Keratinocyte (primary cell): Measurements from ENCODE around the gene RNF150.

Experiments used
- CTCF ChIP-seq, 3 experiments: IDR thresholded peaks in 1 of 3; conservative IDR thresholded peaks in 1 of 3; optimal IDR thresholded peaks in 1 of 3; 2 replicates in 2 of 3; 3 replicates in 1 of 3; pipeline versions ENCODE3 to v1.5.1; 2011; ENCODE audit warnings: low read length in 3 of 3, mild to moderate bottlenecking in 3 of 3, moderate library complexity in 2 of 3, control low read depth in 1 of 3, inconsistent platforms in 1 of 3; ENCODE audit not compliant: insufficient read depth in 2 of 3; ENCODE audit errors: extremely low read depth in 1 of 3
- EZH2 ChIP-seq: IDR thresholded peaks from one replicate; pipeline ENCODE4 v1.6.1; 2012; ENCODE audit warnings: inconsistent platforms, mild to moderate bottlenecking, low read length, moderate library complexity

GRCh38 chr4:141090473-141090872 is 42.8 kb downstream of the RNF150 start:
- TF ChIP-seq CTCF (optimal IDR thresholded peaks at IDR 0.05 in 1 of 3, IDR thresholded peaks at IDR 0.05 in 1 of 3, conservative IDR thresholded peaks at IDR 0.05 in 1 of 3; ENCODE audit: extremely low read depth in 1 of 3, insufficient read depth in 2 of 3, low read length in 3 of 3) (no peak), EZH2 (no peak)
